Ammon's horn (tissue), 1 donor: ENCODE results near the gene CNN2.

Experiments used
- DNase-seq: peaks from one replicate; pipeline ENCODE4 v3.0.0-alpha.2; 2016; ENCODE audit warnings: low spot score

CNN2 gene

DNA sequence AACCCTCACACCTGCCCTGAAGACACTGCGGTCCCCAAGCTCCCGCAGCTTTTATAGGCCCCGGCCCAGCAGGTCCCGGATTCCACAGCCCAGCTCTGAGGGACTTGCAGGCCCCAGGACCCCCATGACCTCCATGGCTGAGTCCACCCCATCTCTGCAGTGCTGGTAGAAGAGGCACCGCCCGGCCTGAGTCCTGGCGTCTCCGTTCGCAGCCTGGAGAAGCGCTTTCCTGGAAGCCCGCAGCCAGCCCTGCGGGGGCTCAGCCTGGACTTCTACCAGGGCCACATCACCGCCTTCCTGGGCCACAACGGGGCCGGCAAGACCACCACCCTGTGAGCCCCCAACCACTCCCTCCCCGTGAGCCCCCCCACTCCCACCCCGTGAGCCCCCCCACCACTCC, 22.7 kb downstream of the CNN2 start:
- DNase-seq, result no peak

DNA sequence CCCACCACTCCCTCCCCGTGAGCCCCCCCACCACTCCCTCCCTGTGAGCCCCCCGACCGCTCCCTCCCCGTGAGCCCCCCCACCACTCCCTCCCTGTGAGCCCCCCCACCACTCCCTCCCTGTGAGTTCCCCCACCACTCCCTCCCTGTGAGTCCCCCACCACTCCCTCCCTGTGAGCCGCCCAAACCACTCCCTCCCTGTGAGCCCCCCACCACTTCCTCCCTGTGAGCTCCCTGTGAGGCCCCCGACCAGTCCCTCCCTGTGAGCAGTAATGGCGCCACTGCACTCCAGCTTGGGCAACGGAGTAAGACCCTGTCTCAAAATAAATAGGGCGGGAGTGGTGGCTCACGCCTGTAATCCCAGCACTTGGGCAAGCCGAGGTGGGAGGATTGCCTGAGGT, 23.4 kb downstream of the CNN2 start:
- DNase-seq, result no peak

DNA sequence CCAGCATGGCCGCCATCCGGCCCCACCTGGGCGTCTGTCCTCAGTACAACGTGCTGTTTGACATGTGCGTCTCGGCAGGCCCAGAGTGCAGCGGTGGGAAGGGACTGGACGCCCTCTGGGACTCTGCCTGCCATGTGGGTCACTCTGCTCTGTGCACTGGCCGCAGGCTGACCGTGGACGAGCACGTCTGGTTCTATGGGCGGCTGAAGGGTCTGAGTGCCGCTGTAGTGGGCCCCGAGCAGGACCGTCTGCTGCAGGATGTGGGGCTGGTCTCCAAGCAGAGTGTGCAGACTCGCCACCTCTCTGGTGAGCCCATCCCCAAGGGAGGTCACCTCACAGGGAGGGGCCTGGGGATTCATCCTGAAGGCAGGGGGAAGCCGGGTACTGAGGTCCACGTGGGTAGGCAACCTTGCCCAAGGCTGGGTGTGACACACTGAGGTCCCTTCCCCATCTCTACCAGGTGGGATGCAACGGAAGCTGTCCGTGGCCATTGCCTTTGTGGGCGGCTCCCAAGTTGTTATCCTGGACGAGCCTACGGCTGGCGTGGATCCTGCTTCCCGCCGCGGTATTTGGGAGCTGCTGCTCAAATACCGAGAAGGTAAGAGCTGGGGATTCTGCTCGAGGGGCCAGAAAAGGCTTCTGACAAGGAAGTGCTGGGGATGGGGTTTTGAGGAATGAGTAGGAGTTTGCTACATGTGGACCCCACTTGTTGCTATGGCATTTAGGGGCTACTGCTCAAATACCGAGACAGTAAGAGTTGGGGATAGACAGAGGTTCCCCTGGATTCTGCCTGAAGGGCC, 24.8 kb downstream of the CNN2 start:
- DNase-seq, result no peak

DNA sequence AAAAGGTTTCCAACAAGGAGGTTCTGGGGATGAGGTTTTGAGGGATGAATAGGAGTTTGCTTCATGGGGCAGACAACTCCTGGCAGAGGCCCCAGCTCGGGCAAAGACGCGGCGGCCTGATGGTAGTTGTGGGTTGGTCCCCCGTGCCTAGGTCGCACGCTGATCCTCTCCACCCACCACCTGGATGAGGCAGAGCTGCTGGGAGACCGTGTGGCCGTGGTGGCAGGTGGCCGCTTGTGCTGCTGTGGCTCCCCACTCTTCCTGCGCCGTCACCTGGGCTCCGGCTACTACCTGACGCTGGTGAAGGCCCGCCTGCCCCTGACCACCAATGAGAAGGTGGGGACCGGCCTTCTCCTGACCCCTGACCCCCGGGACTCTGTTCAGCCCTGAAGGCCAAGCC, 25.4 kb downstream of the CNN2 start:
- no peak for DNase-seq

DNA sequence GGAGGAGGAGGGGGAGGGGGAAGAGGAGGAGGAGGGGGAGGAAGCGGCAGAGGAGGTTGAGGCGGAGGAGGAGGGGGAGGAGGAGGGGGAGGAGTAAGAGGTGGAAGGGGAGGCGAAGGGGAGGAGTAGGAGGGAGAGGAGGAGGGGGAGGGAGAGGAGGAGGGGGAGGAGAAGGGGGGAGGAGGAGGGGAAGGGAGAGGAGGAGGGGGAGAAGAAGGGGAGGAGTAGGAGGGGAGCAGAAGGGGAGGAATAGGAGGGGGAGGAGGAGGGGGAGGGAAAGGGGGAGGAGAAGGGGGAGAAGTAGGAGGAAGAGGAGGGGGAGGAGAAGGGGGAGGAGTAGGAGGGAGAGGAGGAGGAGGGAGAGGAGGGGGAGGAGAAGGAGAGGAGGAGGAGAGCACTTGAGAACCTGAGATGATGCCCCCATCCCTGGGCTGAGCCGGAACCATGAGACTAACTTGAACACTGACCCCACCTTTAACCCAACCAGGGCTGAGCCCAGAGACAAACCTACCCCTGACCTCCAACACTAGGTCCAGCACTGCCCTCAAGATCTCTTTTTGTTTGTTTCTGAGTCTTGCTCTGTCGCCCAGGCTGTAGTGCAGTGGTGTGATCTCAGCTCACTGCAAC, 26.1 kb downstream of the CNN2 start:
- no peak for DNase-seq

DNA sequence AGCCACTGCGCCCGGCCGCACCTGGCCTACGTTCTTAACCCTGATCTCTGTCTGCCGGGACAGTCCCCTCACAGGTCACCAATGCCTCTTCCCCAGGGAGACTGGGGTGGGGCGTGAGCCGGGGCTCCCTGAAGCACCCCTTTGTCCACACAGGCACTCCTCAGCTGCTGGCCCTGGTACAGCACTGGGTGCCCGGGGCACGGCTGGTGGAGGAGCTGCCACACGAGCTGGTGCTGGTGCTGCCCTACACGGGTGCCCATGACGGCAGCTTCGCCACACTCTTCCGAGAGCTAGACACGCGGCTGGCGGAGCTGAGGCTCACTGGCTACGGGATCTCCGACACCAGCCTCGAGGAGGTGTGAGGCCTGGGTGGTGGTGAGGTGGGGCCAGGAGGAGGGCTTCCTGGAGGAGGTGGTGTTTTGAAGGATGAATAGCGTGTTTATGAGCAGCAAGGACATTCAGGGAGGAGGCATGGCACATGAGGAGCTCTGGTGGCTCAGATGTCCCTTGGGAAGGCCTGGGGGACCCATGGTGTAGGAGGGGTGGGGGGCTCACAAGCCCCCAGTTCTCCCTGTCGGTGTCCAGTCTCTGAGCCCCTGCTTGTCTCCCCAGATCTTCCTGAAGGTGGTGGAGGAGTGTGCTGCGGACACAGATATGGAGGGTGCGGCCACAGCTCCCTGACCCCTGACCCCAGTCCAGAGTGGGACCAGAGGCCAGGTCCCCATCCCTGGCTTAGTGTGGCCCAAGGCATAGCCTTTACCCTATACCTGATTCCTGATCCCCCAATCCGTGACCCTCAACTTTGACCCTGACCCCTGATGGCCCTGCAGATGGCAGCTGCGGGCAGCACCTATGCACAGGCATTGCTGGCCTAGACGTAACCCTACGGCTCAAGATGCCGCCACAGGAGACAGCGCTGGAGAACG, 27.0 kb downstream of the CNN2 start:
- no peak for DNase-seq

DNA sequence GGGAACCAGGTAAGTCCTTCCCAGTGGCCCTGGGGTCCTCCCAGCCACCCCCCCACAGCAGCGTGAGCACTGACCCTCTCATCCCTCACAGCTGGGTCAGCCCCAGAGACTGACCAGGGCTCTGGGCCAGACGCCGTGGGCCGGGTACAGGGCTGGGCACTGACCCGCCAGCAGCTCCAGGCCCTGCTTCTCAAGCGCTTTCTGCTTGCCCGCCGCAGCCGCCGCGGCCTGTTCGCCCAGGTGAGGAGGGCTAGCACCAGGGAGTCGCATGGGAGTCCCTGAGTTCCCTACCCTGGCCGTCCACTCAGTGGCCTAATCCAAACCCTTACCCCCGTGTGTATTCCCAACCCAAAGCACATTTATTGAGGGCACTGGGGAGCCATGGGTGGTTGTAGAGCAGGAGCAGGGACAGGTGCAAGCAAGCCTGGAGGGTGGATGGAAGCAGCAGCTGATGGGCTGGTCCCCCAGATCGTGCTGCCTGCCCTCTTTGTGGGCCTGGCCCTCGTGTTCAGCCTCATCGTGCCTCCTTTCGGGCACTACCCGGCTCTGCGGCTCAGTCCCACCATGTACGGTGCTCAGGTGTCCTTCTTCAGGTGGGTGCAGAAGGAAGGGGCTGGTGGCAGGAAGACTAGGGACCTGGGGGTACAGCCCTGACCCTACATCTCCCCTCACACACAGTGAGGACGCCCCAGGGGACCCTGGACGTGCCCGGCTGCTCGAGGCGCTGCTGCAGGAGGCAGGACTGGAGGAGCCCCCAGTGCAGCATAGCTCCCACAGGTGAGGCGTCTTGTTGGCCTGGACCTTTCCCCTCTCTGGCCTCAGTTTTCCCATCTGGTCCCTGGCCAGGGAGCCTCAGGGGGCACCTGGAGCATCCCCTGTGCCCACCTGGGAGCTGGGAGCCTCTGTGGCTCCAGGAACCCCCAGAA, 28.0 kb downstream of the CNN2 start:
- no peak for DNase-seq

DNA sequence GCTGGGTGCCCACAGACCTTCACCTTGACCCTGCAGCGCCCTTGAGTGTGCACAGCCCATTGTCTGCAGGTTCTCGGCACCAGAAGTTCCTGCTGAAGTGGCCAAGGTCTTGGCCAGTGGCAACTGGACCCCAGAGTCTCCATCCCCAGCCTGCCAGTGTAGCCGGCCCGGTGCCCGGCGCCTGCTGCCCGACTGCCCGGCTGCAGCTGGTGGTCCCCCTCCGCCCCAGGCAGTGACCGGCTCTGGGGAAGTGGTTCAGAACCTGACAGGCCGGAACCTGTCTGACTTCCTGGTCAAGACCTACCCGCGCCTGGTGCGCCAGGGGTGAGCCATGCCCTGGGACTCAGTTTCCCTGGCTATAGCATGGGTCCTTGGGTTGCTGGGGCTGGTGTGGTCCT, 28.6 kb downstream of the CNN2 start:
- DNase-seq, result no peak

DNA sequence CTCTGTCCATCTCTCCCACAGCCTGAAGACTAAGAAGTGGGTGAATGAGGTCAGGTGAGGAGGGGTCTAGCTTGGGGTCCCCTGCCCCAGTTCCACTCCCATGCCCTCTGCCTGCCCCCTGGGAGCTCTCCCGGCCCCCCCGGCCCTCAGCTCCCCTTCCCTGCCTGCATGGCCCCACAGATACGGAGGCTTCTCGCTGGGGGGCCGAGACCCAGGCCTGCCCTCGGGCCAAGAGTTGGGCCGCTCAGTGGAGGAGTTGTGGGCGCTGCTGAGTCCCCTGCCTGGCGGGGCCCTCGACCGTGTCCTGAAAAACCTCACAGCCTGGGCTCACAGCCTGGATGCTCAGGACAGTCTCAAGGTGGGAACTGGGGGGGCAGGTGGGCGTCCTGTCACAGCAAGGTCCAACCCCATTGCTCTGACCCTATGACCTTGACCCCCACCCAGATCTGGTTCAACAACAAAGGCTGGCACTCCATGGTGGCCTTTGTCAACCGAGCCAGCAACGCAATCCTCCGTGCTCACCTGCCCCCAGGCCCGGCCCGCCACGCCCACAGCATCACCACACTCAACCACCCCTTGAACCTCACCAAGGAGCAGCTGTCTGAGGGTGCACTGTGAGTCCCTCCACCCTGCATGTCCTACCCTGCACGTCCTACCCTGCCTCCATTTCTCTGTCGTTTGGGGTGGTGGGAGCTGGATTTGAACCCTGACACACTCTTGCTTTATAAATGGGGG, 29.6 kb downstream of the CNN2 start:
- no peak for DNase-seq

DNA sequence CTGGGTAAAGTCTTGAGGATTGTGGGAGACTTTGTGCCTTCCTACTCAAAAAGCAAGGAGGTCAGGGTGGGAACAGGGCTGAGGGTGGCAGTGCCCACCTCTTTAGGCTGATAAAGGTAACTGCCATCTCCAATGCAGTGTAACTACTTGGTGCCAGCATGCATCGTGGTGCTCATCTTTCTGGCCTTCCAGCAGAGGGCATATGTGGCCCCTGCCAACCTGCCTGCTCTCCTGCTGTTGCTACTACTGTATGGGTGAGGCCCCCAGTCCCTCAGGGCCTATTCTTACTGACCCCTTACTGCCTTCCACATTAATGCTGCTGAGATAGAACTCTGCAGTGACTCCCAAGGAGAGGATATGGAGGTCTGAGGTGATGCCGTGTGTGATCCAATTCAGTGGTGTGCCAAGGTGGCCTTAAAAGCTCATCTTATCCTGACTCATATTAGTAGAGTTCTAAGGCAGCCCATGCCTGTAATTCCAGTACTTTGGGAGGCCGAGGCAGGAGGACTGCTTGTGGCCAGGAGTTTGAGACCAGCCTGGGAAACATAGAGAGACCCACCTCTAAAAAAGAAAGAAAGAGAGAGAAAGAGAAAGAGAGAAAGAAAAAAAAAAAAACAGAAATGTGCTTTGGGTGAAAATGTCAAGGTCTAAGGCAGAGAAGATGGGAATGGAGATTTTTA, 30.9 kb downstream of the CNN2 start:
- DNase-seq, result no peak

DNA sequence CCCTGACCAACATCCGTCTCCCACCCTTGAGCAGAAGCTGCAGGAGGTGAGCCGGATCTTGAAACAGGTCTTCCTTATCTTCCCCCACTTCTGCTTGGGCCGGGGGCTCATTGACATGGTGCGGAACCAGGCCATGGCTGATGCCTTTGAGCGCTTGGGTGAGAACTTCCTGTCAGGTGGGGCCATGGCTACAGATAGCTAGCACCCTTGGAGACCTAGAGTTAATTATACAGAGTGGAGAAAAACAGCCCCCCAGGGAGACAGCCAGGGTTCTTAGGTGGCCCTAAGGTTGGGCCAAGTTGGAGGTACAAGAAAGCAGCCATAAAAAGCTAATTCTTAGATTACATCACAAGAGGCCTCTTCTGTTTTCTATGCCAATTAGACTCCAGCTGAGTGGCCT, 31.7 kb downstream of the CNN2 start:
- DNase-seq, result no peak

DNA sequence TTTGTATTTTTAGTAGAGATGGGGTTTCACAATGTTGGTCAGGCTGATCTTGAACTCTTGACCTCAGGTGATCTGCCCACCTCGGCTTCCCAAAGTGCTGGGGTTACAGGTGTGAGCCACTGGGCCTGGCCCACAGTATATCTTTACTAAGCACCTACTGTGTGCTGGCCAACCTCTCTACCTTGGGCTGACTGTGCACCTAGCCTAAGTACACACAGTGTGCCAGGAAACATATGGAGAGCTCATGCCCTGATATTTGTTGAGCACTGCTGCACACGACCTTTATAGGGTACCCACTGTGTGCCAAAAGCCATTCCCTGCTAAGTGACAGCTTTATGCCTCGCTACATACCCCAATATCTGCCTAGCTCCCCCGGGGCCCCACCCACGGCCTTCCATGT, 34.3 kb downstream of the CNN2 start:
- no peak for DNase-seq

DNA sequence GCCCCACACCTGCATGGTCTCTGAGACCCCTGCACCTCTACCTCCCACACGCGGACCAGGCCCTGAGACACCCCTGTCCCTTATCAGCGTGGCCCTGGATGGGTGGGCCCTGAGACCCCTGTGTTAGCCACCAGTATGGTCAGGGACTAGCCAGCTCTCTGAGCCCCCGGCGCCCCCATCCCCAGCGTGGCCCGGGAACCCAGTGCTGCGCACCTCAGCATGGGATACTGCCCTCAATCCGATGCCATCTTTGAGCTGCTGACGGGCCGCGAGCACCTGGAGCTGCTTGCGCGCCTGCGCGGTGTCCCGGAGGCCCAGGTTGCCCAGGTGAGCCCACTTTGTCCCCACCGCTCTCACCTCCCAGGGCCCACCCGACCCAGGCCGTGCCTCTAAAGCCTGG, 35.6 kb downstream of the CNN2 start:
- DNase-seq, result no peak

DNA sequence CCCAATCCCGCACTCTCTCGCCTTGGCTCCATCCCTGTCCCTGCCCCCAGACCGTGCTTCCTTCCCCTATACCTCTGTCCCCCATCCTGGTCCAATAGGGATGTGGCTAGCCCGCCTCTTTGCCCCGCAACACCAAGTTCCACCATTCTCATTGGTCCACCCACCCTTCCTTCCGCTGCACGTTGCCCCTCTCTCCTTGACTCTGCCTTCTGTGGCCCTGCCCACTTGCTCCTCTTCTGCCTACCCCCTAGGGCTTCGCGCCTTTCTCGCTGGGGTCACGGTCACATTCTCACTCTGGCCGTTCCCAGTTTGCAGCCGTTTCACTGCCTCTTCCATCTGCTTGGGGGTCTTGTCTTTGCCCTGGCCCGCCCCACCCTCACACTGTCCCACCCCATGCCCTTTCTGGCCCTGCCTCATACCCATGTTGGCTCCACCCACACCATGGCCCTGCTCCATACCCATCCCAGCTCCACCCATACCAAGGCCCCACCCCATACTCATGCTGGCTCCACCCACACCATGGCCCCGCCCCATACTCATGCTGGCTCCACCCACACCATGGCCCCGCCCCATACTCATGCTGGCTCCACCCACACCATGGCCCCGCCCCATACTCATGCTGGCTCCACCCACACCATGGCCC, 36.1 kb downstream of the CNN2 start:
- DNase-seq, result no peak

DNA sequence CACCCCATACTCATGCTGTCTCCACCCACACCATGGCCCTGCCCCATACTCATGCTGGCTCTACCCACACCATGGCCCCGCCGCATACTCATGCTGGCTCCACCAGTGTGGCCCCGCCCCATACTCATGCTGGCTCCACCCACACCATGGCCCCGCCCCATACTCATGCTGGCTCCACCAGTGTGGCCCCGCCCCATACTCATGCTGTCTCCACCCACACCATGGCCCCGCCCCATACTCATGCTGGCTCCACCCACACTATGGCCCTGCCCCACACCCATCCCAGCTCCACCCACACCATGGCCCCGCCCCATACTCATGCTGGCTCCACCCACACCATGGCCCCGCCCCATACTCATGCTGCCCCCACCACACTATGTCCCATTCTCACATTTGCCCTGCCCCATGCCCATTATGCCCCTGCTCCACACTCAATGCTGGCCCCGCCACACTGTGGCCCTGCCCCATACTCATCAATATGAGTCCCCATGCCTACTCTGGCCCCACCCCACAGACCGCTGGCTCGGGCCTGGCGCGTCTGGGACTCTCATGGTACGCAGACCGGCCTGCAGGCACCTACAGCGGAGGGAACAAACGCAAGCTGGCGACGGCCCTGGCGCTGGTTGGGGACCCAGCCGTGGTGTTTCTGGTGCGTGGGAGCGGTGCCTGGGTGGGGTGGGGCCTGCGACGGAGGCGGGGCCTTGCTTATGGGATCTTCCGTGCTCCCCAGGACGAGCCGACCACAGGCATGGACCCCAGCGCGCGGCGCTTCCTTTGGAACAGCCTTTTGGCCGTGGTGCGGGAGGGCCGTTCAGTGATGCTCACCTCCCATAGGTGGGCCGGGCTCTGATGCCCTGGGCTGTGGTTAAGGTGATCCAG, 36.9 kb downstream of the CNN2 start:
- DNase-seq, result no peak

DNA sequence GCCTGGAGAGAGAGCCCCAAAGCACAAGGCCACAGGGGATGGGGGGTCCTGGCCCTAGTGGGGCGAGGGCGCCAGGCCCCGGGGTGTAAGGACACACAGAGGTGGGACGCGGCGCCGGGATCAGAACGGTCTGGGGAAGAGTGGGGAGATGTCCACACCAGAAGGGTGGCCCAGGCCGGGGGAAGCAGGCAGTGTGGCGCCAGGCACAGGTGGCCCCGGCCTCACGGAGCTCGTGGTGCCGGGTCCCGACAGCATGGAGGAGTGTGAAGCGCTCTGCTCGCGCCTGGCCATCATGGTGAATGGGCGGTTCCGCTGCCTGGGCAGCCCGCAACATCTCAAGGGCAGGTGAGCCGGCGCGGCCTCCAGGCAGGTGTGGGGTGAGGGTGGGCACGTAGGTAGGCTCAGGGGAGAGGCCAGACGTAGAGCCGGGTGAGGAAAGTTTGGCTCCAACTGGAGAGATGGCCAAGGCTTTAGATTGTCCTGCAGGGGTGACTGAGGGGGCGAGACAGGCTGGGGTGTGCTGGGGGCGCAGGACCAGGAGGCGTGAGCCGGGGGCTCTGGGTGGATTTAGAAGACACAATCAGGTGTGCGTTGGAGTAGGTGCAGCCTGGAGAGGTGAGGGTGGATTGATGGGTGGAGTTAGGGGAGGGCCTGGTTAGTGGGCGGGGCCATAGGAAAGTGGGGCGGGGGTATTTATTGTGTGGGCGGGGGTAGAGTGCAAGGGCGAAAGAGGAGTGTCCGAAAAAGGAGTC, 37.7 kb downstream of the CNN2 start:
- no peak for DNase-seq

DNA sequence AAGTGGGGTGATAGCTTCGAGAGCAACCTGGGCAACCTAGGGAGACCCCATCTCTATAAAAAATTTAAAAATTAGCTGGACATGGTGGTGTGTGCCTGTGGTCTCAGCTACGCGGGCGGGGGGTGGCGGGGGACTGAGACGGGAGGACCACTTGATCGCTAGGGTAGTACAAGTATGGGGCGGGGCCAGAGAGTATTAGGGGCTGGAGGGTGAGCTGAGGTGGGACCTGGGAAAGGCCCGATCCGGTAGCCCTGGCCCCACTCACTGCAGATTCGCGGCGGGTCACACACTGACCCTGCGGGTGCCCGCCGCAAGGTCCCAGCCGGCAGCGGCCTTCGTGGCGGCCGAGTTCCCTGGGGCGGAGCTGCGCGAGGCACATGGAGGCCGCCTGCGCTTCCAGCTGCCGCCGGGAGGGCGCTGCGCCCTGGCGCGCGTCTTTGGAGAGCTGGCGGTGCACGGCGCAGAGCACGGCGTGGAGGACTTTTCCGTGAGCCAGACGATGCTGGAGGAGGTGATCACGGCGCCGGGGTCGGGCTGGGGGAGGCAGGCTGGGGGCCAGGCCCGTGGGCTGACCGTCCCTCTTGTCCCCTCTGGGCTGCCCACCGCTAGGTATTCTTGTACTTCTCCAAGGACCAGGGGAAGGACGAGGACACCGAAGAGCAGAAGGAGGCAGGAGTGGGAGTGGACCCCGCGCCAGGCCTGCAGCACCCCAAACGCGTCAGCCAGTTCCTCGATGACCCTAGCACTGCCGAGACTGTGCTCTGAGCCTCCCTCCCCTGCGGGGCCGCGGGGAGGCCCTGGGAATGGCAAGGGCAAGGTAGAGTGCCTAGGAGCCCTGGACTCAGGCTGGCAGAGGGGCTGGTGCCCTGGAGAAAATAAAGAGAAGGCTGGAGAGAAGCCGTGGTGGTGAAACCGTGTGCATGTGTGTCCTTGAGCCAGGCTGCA, 38.5 kb downstream of the CNN2 start:
- DNase-seq, result no peak
